Nephron (organoid): ENCODE measurements around the gene CACNA2D1.

Experiments used
- H3K27ac Mint-ChIP-seq, 3 experiments: 2 replicates each; pipeline ENCODE4 v1.8.0; 2020; ENCODE audit warnings: mixed read lengths in 3 of 3, mild to moderate bottlenecking in 2 of 3, moderate library complexity in 1 of 3
- H3K27me3 Mint-ChIP-seq: 2 replicates; pipeline ENCODE4 v1.8.0; 2021; ENCODE audit warnings: low read depth, mild to moderate bottlenecking, moderate library complexity, mixed read lengths
- H3K36me3 Mint-ChIP-seq: 2 replicates; pipeline ENCODE4 v1.8.0; 2020; ENCODE audit warnings: low read depth, mixed read lengths
- H3K4me1 Mint-ChIP-seq: 2 replicates; pipeline ENCODE4 v1.8.0; 2020; ENCODE audit warnings: mixed read lengths
- H3K4me3 Mint-ChIP-seq, 3 experiments: 2 replicates each; pipeline ENCODE4 v1.8.0; 2020; ENCODE audit warnings: mild to moderate bottlenecking in 3 of 3, mixed read lengths in 3 of 3, moderate library complexity in 2 of 3
- H3K9me3 Mint-ChIP-seq: 2 replicates; pipeline ENCODE4 v1.8.0; 2020; ENCODE audit warnings: mixed read lengths
- CTCF ChIP-seq, 3 experiments: fragments of 200-600 bp; sonication (generic); IDR thresholded peaks; one replicate each; pipeline ENCODE4 v1.5.0; 2021; ENCODE audit warnings: antibody characterized with exemption in 3 of 3; ENCODE audit not compliant: unreplicated experiment in 3 of 3

The CACNA2D1 gene

GRCh38 chr7:82244947-82245517 is 198.5 kb downstream of the CACNA2D1 start:
- H3K4me3 Mint-ChIP-seq, result no peak overlapping the region
- H3K4me1 Mint-ChIP-seq, result peaks cover 3% of the 10 kb centered on the region
- TF ChIP-seq CTCF (IDR thresholded peaks at IDR 0.05; ENCODE audit: unreplicated experiment in 3 of 3), result no peak
- no peaks in the 10 kb centered on the region for H3K36me3 Mint-ChIP-seq
- no peaks in the 10 kb centered on the region for H3K27me3 Mint-ChIP-seq
- no peak overlapping the region for H3K27ac Mint-ChIP-seq
- H3K9me3 Mint-ChIP-seq, result no peaks in the 10 kb centered on the region

- H3K4me3 Mint-ChIP-seq, result no peak overlapping the region
- TF ChIP-seq CTCF (IDR thresholded peaks at IDR 0.05; ENCODE audit: unreplicated experiment in 3 of 3), result no peak
- H3K27ac Mint-ChIP-seq, result no peak overlapping the region
- H3K36me3 Mint-ChIP-seq, result no peaks in the 10 kb centered on the region
- H3K27me3 Mint-ChIP-seq, result no peaks in the 10 kb centered on the region
- peaks cover 8% of the 10 kb centered on the region for H3K4me1 Mint-ChIP-seq
- H3K9me3 Mint-ChIP-seq, result no peaks in the 10 kb centered on the region
Observed at GRCh38 chr7:82241356-82241755, 202.2 kb downstream of the CACNA2D1 start.

- no peak for TF ChIP-seq CTCF (IDR thresholded peaks at IDR 0.05; ENCODE audit: unreplicated experiment in 3 of 3)
- Mint-ChIP-seq H3K9me3 (no peaks in the 10 kb centered on the region), H3K27me3 (no peaks in the 10 kb centered on the region), H3K4me1 (peaks cover 28% of the 10 kb centered on the region), H3K4me3 (no peak overlapping the region), H3K27ac (no peak overlapping the region), H3K36me3 (no peaks in the 10 kb centered on the region)
Observed at GRCh38 chr7:82235713-82236112, 207.9 kb downstream of the CACNA2D1 start.

GRCh38 chr7:82234457-82235049 is 209.0 kb downstream of the CACNA2D1 start:
- Mint-ChIP-seq H3K27me3 (no peaks in the 10 kb centered on the region), H3K36me3 (no peaks in the 10 kb centered on the region), H3K4me3 (no peak overlapping the region), H3K4me1 (peaks cover 28% of the 10 kb centered on the region), H3K27ac (no peak overlapping the region), H3K9me3 (no peaks in the 10 kb centered on the region)
- peak; percentile 49 to 76 (median 68) for TF ChIP-seq CTCF (IDR thresholded peaks at IDR 0.05; ENCODE audit: unreplicated experiment in 3 of 3)

GRCh38 chr7:82230811-82231581 is 212.6 kb downstream of the CACNA2D1 start:
- Mint-ChIP-seq H3K9me3 (no peaks in the 10 kb centered on the region), H3K27me3 (no peaks in the 10 kb centered on the region), H3K4me3 (no peak overlapping the region), H3K27ac (no peak overlapping the region), H3K4me1 (peaks cover 19% of the 10 kb centered on the region), H3K36me3 (no peaks in the 10 kb centered on the region)
- no peak for TF ChIP-seq CTCF (IDR thresholded peaks at IDR 0.05; ENCODE audit: unreplicated experiment in 3 of 3)
